ENCODE data around the gene OR8A1. TPM values are rescaled to one million over a fixed set of nuclear protein-coding genes. Genes with fewer than 3 reads are reported as not detected.

Gene OR8A1
- total and polyA plus RNA-seq, 2 experiments from 2014 or later, result not detected

- Histone ChIP-seq H3F3A (ENCODE audit: insufficient read depth) (peaks cover 19% of the 10 kb centered on the region), H3K27me3 (replicated peaks; ENCODE audit: insufficient read depth) (peaks cover 10% of the 10 kb centered on the region; the same call in 1 of the 2 replicates), H3K9ac (no peak overlapping the region), H2AFZ (no peak overlapping the region), H3K4me1 (ENCODE audit: insufficient read depth) (0 out of 2 replicates have a peak, but pooled peaks cover 3% of the 10 kb centered on the region), H3K27ac (no peak overlapping the region), H3K4me2 (ENCODE audit: unreplicated experiment) (no peak overlapping the region), H3K9me2 (ENCODE audit: insufficient read depth) (no peaks in the 10 kb centered on the region), H4K20me1 (ENCODE audit: insufficient read depth) (no peaks in the 10 kb centered on the region), H3K9me3 (ENCODE audit: low read depth) (no peaks in the 10 kb centered on the region), H3K4me3 (no peak overlapping the region), H3K36me3 (ENCODE audit: low read depth) (no peaks in the 10 kb centered on the region), H3K79me2 (ENCODE audit: insufficient read depth) (peaks cover 7% of the 10 kb centered on the region)
- no peak for DNase-seq
- WGBS, 2 experiments (ENCODE audit: low coverage in 1 of 2, low lambda C conversion rate in 2 of 2, missing lambda C conversion rate in 2 of 2), result 37 to 47% methylated on average over 5 of the region's 5 CpGs
- in situ Hi-C loops (cut with MboI), result no loop called here
- TF ChIP-seq EZH2phosphoT487 (IDR thresholded peaks at IDR 0.05; ENCODE audit: insufficient read depth, low read depth) (no peak), EZH2 (IDR thresholded peaks at IDR 0.05; ENCODE audit: insufficient read depth, poor library complexity, severe bottlenecking) (no peak)
These were observed 49.1 kb downstream of the OR8A1 start for GRCh38 chr11:124618863-124619262.

Small RNAs within 50 kb of the gene (small RNA-seq; reads per million reads assigned to genes)
- not detected for gene OR8A3P (ENCODE audit: low read depth, low replicate concordance)

Other genes with a start within 250 kb of the OR8A1 start
- gene OR8D2, start 249.8 kb upstream of the OR8A1 start, total RNA-seq (2014; rRNA removed; shearing (Covaris generic)), result not detected in 2 replicates
- gene OR8D2, start 249.8 kb upstream of the OR8A1 start, polyA plus RNA-seq (2016; fragmentation: Nextera tagmentation; extraction: Ambion mirVana), result not detected in 2 replicates
- gene OR8B2, start 185.5 kb upstream of the OR8A1 start, total RNA-seq (2014; rRNA removed; shearing (Covaris generic)), result not detected in 2 replicates
- not detected in 2 replicates for gene OR8B2, start 185.5 kb upstream of the OR8A1 start, polyA plus RNA-seq (2016; fragmentation: Nextera tagmentation; extraction: Ambion mirVana)
- not detected in 2 replicates for gene OR8B3, start 171.0 kb upstream of the OR8A1 start, total RNA-seq (2014; rRNA removed; shearing (Covaris generic))
- gene OR8B3, start 171.0 kb upstream of the OR8A1 start, polyA plus RNA-seq (2016; fragmentation: Nextera tagmentation; extraction: Ambion mirVana), result not detected in 2 replicates
- gene OR8B4, start 145.1 kb upstream of the OR8A1 start, total RNA-seq (2014; rRNA removed; shearing (Covaris generic)), result not detected in 2 replicates
- not detected in 2 replicates for gene OR8B4, start 145.1 kb upstream of the OR8A1 start, polyA plus RNA-seq (2016; fragmentation: Nextera tagmentation; extraction: Ambion mirVana)
- gene OR8B8, start 124.3 kb upstream of the OR8A1 start, total RNA-seq (2014; rRNA removed; shearing (Covaris generic)), result not detected in 2 replicates
- not detected in 2 replicates for gene OR8B8, start 124.3 kb upstream of the OR8A1 start, polyA plus RNA-seq (2016; fragmentation: Nextera tagmentation; extraction: Ambion mirVana)
- gene OR8B12, start 26.3 kb upstream of the OR8A1 start, total RNA-seq (2014; rRNA removed; shearing (Covaris generic)), result not detected in 2 replicates
- gene OR8B12, start 26.3 kb upstream of the OR8A1 start, polyA plus RNA-seq (2016; fragmentation: Nextera tagmentation; extraction: Ambion mirVana), result not detected in 2 replicates
- not detected in 2 replicates for gene PANX3, start 41.4 kb downstream of the OR8A1 start, total RNA-seq (2014; rRNA removed; shearing (Covaris generic))
- not detected in 2 replicates for gene PANX3, start 41.4 kb downstream of the OR8A1 start, polyA plus RNA-seq (2016; fragmentation: Nextera tagmentation; extraction: Ambion mirVana)
- 25.8 and 27.6 TPM in 2 replicates for gene TBRG1, start 52.9 kb downstream of the OR8A1 start, total RNA-seq (2014; rRNA removed; shearing (Covaris generic))
- gene TBRG1, start 52.9 kb downstream of the OR8A1 start, polyA plus RNA-seq (2016; fragmentation: Nextera tagmentation; extraction: Ambion mirVana), result 43.1 and 43.5 TPM in 2 replicates
- 19.5 and 22.6 TPM in 2 replicates for gene SIAE, start 103.7 kb downstream of the OR8A1 start, total RNA-seq (2014; rRNA removed; shearing (Covaris generic))
- 7.2 and 9.2 TPM in 2 replicates for gene SIAE, start 103.7 kb downstream of the OR8A1 start, polyA plus RNA-seq (2016; fragmentation: Nextera tagmentation; extraction: Ambion mirVana)
- gene SPA17, start 103.9 kb downstream of the OR8A1 start, total RNA-seq (2014; rRNA removed; shearing (Covaris generic)), result 4.9 and 6.5 TPM in 2 replicates
- 12.4 and 14.0 TPM in 2 replicates for gene SPA17, start 103.9 kb downstream of the OR8A1 start, polyA plus RNA-seq (2016; fragmentation: Nextera tagmentation; extraction: Ambion mirVana)
- gene NRGN, start 169.9 kb downstream of the OR8A1 start, total RNA-seq (2014; rRNA removed; shearing (Covaris generic)), result 0.32 TPM in 1 of 2 replicates, not detected in the other
- 0.23 and 0.29 TPM in 2 replicates for gene NRGN, start 169.9 kb downstream of the OR8A1 start, polyA plus RNA-seq (2016; fragmentation: Nextera tagmentation; extraction: Ambion mirVana)
- gene VSIG2, start 182.3 kb downstream of the OR8A1 start, total RNA-seq (2014; rRNA removed; shearing (Covaris generic)), result not detected in 2 replicates
- gene VSIG2, start 182.3 kb downstream of the OR8A1 start, polyA plus RNA-seq (2016; fragmentation: Nextera tagmentation; extraction: Ambion mirVana), result not detected in 2 replicates
- gene ESAM, start 192.3 kb downstream of the OR8A1 start, total RNA-seq (2014; rRNA removed; shearing (Covaris generic)), result not detected in 2 replicates
- not detected in 2 replicates for gene ESAM, start 192.3 kb downstream of the OR8A1 start, polyA plus RNA-seq (2016; fragmentation: Nextera tagmentation; extraction: Ambion mirVana)
- 8.4 and 11.5 TPM in 2 replicates for gene MSANTD2, start 230.4 kb downstream of the OR8A1 start, total RNA-seq (2014; rRNA removed; shearing (Covaris generic))
- 4.5 and 6.0 TPM in 2 replicates for gene MSANTD2, start 230.4 kb downstream of the OR8A1 start, polyA plus RNA-seq (2016; fragmentation: Nextera tagmentation; extraction: Ambion mirVana)

Measured in GM23248 (cell line).